HCT116 (cell line): ENCODE results near the gene THSD4. TPM values are rescaled to one million over a fixed set of nuclear protein-coding genes. Genes with fewer than 3 reads are reported as not detected.

Experiments
- ATAC-seq: fragments of 200-7000 bp; cut with Tn5 transposase; 2 replicates; pipeline ENCODE4 v1.9.1; 2020; ENCODE audit warnings: mild to moderate bottlenecking, moderate library complexity
- BruUV-seq: library from RNA; stranded (reverse); fragments of 400-500 nt; replicated peaks from 2 replicates; lab custom pipeline; 2021; lab: Mats Ljungman, UMichigan
- CTCF ChIA-PET: fragments of 300-600 bp; sonication (Branson Sonifier 250); formaldehyde crosslinking; loops from one replicate; lab custom pipeline; 2021; ENCODE audit warnings: antibody characterized with exemption; lab: Charles Lee
- POLR2A ChIA-PET: fragments of 300-600, 350-600 bp; sonication (Branson Sonifier 250); formaldehyde crosslinking; loops from one replicate; lab custom pipeline; 2021; ENCODE audit warnings: antibody characterized with exemption; lab: Charles Lee
- RAD21 ChIA-PET, 2 experiments: fragments of 300-600 bp; sonication (Branson Sonifier 250); formaldehyde crosslinking; loops; one replicate each; lab custom pipeline; 2023; ENCODE audit warnings: low total read pairs in 2 of 2; ENCODE audit not compliant: uncharacterized antibody in 2 of 2, unreplicated experiment in 2 of 2, low non-redundant PET in 1 of 2; lab: Charles Lee
- DNase-seq: peaks from one replicate; pipeline ENCODE4 v3.0.0-alpha.2; 2010; ENCODE audit warnings: low read depth, low spot score
- H2AFZ ChIP-seq: fragments of 200-600 bp; shearing (Covaris generic), sonication (generic); 2 replicates; pipeline ENCODE4 v1.6.1; 2017; ENCODE audit warnings: low read depth, mixed run types, mixed read lengths, antibody characterized with exemption, low read length; ENCODE audit not compliant: poor library complexity, severe bottlenecking
- H3K27ac ChIP-seq: 2 replicates; pipeline ENCODE4 v1.5.1; 2012; ENCODE audit warnings: low read depth, low read length
- H3K27me3 ChIP-seq: fragments of 200-600 bp; sonication (generic); 2 replicates; pipeline ENCODE4 v1.6.1; 2016; ENCODE audit warnings: mixed run types, low read length, mixed read lengths; ENCODE audit not compliant: insufficient read depth
- H3K36me3 ChIP-seq, 2 experiments: fragments of 200-500 bp in 1 of 2; fragments of 200-600 bp in 1 of 2; sonication (Bioruptor generic) in 1 of 2; sonication (generic) in 1 of 2; 2 replicates each; pipeline versions ENCODE4 v1.5.1 to v1.6.1; 2014 to 2016; ENCODE audit warnings: low read length in 2 of 2, inconsistent platforms in 1 of 2, mixed read lengths in 1 of 2, mixed run types in 1 of 2; ENCODE audit not compliant: insufficient read depth in 2 of 2, control insufficient read depth in 1 of 2
- H3K4me1 ChIP-seq, 2 experiments: fragments of 200-600 bp in 1 of 2; sonication (generic) in 1 of 2; 2 replicates each; pipeline versions ENCODE4 v1.5.1 to v1.6.1; 2012 to 2017; ENCODE audit warnings: low read length in 2 of 2, inconsistent platforms in 1 of 2, mild to moderate bottlenecking in 1 of 2, mixed read lengths in 1 of 2, mixed run types in 1 of 2, moderate library complexity in 1 of 2; ENCODE audit not compliant: insufficient read depth in 2 of 2, control insufficient read depth in 1 of 2
- H3K4me2 ChIP-seq: fragments of 200-600 bp; sonication (generic); 2 replicates; pipeline ENCODE4 v1.6.1; 2017; ENCODE audit warnings: mixed run types, low read length, mixed read lengths
- H3K4me3 ChIP-seq, 2 experiments: fragments of 200-600 bp in 1 of 2; sonication (generic) in 1 of 2; replicated peaks in 1 of 2; 2 replicates each; pipeline ENCODE4 v1.5.1; 2011 to 2016; ENCODE audit warnings: low read length in 2 of 2, control low read depth in 1 of 2, low read depth in 1 of 2, mild to moderate bottlenecking in 1 of 2, mixed read lengths in 1 of 2, mixed run types in 1 of 2
- H3K79me2 ChIP-seq: fragments of 200-600 bp; sonication (generic); 2 replicates; pipeline ENCODE4 v1.6.1; 2017; ENCODE audit warnings: mild to moderate bottlenecking, mixed run types, low read length, moderate library complexity, mixed read lengths; ENCODE audit not compliant: insufficient read depth
- H3K9ac ChIP-seq: fragments of 200-600 bp; sonication (generic); 2 replicates; pipeline ENCODE4 v1.6.1; 2016; ENCODE audit warnings: low read length, mixed read lengths
- H3K9me2 ChIP-seq: fragments of 200-600 bp; sonication (generic), shearing (Covaris generic); 2 replicates; pipeline ENCODE4 v1.6.1; 2017; ENCODE audit warnings: mixed run types, mild to moderate bottlenecking, moderate library complexity; ENCODE audit not compliant: insufficient read depth
- H3K9me3 ChIP-seq, 2 experiments: fragments of 200-500 bp in 1 of 2; fragments of 200-600 bp in 1 of 2; sonication (Bioruptor generic) in 1 of 2; sonication (generic) in 1 of 2; 2 replicates each; pipeline ENCODE4 v1.6.1; 2014 to 2017; ENCODE audit warnings: low read length in 2 of 2, mixed read lengths in 2 of 2, inconsistent platforms in 1 of 2, low read depth in 1 of 2, mild to moderate bottlenecking in 1 of 2, mixed run types in 1 of 2, moderate library complexity in 1 of 2; ENCODE audit not compliant: control insufficient read depth in 1 of 2, insufficient read depth in 1 of 2
- H4K20me1 ChIP-seq: fragments of 200-600 bp; sonication (generic), shearing (Covaris generic); 2 replicates; pipeline ENCODE4 v1.6.1; 2017; ENCODE audit warnings: mixed run types, mild to moderate bottlenecking, moderate library complexity; ENCODE audit not compliant: insufficient read depth
- ATF3 ChIP-seq: IDR thresholded peaks from 2 replicates; pipeline ENCODE4 v1.6.1; 2012
- CBX3 ChIP-seq: IDR thresholded peaks from 2 replicates; pipeline ENCODE4 v1.6.1; 2012; ENCODE audit warnings: low read depth
- CEBPB ChIP-seq: IDR thresholded peaks from 2 replicates; pipeline ENCODE4 v1.6.1; 2012; ENCODE audit warnings: low read depth
- EGR1 ChIP-seq: IDR thresholded peaks from 2 replicates; pipeline ENCODE4 v1.6.1; 2012; ENCODE audit warnings: low read depth
- EZH2 ChIP-seq: fragments of 200-600 bp; sonication (generic); IDR thresholded peaks from 2 replicates; pipeline ENCODE4 v1.6.1; 2017; ENCODE audit warnings: antibody characterized with exemption, mixed run types
- EZH2phosphoT487 ChIP-seq: fragments of 200-600 bp; IDR thresholded peaks from 2 replicates; pipeline ENCODE4 v1.6.1; 2018; ENCODE audit warnings: antibody characterized with exemption, borderline replicate concordance
- POLR2A ChIP-seq: IDR thresholded peaks from 2 replicates; pipeline ENCODE4 v1.7.0; 2011; ENCODE audit warnings: borderline replicate concordance; ENCODE audit not compliant: insufficient read depth, insufficient read length; ENCODE audit errors: extremely low read depth
- POLR2AphosphoS5 ChIP-seq: IDR thresholded peaks from 2 replicates; pipeline ENCODE4 v1.6.1; 2011; ENCODE audit warnings: mild to moderate bottlenecking, low read depth, low read length, moderate library complexity
- RAD21 ChIP-seq: IDR thresholded peaks from 2 replicates; pipeline ENCODE4 v1.6.1; 2012; ENCODE audit warnings: low read depth, mild to moderate bottlenecking
- REST ChIP-seq: IDR thresholded peaks from 2 replicates; pipeline ENCODE4 v1.6.1; 2012; ENCODE audit warnings: low read depth
- SIN3A ChIP-seq: IDR thresholded peaks from 2 replicates; pipeline ENCODE4 v1.6.1; 2012; ENCODE audit warnings: low read depth
- SP1 ChIP-seq: IDR thresholded peaks from 2 replicates; pipeline ENCODE4 v1.6.1; 2012; ENCODE audit warnings: low read depth
- SRF ChIP-seq: IDR thresholded peaks from 2 replicates; pipeline ENCODE4 v1.6.1; 2012; ENCODE audit warnings: low read depth
- YY1 ChIP-seq: IDR thresholded peaks from 2 replicates; pipeline ENCODE4 v1.6.1; 2011; ENCODE audit warnings: low read length, low read depth, moderate library complexity, mild to moderate bottlenecking; ENCODE audit not compliant: insufficient replicate concordance; ENCODE audit errors: extremely low read depth
- ZFX ChIP-seq: fragments of 450-650 bp; IDR thresholded peaks from 2 replicates; pipeline ENCODE4 v1.6.1; 2017
- ZNF274 ChIP-seq: fragments of 200-500 bp; sonication (Bioruptor generic); IDR thresholded peaks from 2 replicates; pipeline ENCODE4 v1.6.1; 2014; ENCODE audit warnings: mild to moderate bottlenecking, low read depth, low read length, inconsistent platforms
- intact Hi-C: fragments of 100-400 bp; cut with micrococcal nuclease; formaldehyde crosslinking; loops from 2 replicates; pipeline ENCODE4 v1.10.0; 2022
- total RNA-seq: library from RNA; stranded (reverse); gene quantifications from one replicate; pipeline ENCODE4 v1.2.1, GENCODE V29; 2021; ENCODE audit not compliant: unreplicated experiment

Gene THSD4
- total RNA-seq, 1 experiment from 2014 or later = 30.5 TPM

DNA sequence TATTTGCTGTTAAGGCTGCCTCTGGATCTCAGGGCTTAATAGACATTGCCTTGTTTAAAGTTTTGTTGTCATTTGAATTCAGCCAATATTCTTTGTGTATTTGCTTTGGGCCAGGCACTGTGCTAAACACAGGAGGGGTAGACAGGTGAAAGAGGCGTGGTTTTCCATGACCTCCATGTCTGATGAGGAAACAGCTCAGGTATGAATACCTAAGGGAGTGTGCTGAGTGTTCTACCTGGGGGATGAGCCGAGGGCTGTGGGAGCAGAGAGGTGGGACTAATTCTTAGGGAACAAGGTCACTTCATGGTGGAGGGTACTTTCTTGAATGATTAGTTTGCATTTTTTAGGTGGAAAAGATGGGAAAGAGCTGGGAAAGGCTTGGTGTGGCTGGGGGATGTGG is 108.2 kb downstream of the THSD4 start:
- Histone ChIP-seq H3K9me2 (no peaks in the 10 kb centered on the region), H3K27me3 (no peaks in the 10 kb centered on the region), H3K9ac (no peak overlapping the region), H3K4me2 (no peak overlapping the region), H3K4me3 (no peak overlapping the region), H3K36me3 (no peaks in the 10 kb centered on the region)
- intact Hi-C loops = no loop called here
- BruUV-seq = no TSS peak
- CTCF ChIA-PET = no interaction called here
- POLR2A ChIA-PET = no interaction called here
- TF ChIP-seq ZFX = no peak
- TF ChIP-seq EZH2phosphoT487 = no peak
- TF ChIP-seq RAD21 = no peak
- TF ChIP-seq EZH2 = no peak
- TF ChIP-seq EGR1 = no peak
- no peak for TF ChIP-seq CEBPB
- no peak for TF ChIP-seq SRF
- TF ChIP-seq SIN3A = no peak
- TF ChIP-seq YY1 = no peak
- no peak for TF ChIP-seq ZNF274
- no peak for TF ChIP-seq POLR2A
- TF ChIP-seq CBX3 = no peak
- TF ChIP-seq SP1 = no peak
- TF ChIP-seq ATF3 = no peak
- no peak for TF ChIP-seq POLR2AphosphoS5
- TF ChIP-seq REST = no peak
- TF ChIP-seq, all 23 proteins: peak for 0
- H3K79me2 ChIP-seq = no peaks in the 10 kb centered on the region
- H3K9me3 ChIP-seq = no peaks in the 10 kb centered on the region
- H4K20me1 ChIP-seq = no peaks in the 10 kb centered on the region
- no peak overlapping the region for H2AFZ ChIP-seq
- peaks cover 0 to 12% of the 10 kb centered on the region in 2 experiments; a peak in 1 of 4 replicates for H3K4me1 ChIP-seq
- no peak for DNase-seq
- H3K27ac ChIP-seq = no peak overlapping the region
- no peak for ATAC-seq
- RAD21 ChIA-PET = no interaction called here
